ENCODE results near the gene KIF16B.

The KIF16B gene

DNA sequence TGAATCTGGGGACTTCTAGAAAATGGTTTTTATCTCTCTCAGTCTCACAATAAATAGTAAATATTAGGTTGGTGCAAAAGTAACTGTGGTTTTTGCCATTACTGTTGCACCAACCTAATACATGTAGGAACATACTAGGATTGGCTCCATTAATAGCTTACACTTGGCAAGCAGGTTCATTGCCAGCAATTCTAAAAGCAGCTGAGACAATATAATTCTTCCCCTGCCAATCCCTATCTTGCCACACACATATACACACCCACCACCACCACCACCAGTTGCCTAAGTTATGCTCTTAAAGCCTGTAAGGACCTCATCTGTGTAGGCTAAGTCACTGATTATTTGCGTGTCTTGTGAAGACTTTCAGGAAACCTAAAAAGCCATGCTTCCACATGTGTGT lies 145.1 kb downstream of the KIF16B start:
- DNase-seq (ENCODE audit: low read depth) = no peak

DNA sequence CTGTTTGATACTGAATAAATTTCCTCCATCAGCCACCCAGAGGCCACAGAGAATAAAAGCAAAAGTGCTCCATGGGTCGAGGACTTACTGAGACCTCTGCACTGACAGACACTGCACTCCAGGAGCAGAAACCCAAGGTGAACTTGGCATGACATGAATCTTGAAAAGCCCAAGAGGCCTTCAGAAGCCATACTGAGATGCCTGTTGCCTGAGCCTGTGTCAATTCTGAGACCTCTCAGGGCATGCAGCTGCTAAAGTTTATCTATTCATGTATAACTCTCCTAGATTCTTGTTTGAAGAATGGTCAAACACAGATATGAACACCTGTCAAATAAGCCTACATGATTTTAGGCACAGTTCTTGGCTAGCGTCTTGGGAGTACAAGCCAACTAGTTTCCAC lies 145.7 kb downstream of the KIF16B start:
- no peak for DNase-seq (ENCODE audit: low read depth)

DNA sequence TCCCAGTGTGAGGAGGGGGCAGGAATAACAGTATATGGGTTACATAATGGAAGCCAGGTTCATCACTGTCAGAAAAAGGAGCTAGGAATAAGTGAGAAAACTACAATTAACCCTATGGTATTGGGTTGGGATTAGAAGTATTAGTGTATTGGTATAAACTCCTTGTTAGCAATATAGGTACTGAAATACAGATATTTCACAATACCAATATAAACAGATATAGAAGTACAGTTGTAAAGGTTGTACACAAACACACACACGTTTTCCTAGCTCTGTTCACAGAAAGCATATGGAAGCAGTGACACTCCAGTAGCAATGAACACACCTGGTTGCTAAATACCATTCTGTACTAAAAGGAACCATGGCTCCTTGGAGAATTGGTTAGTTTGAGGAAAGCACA lies 148.5 kb downstream of the KIF16B start:
- no peak for DNase-seq (ENCODE audit: low read depth)

DNA sequence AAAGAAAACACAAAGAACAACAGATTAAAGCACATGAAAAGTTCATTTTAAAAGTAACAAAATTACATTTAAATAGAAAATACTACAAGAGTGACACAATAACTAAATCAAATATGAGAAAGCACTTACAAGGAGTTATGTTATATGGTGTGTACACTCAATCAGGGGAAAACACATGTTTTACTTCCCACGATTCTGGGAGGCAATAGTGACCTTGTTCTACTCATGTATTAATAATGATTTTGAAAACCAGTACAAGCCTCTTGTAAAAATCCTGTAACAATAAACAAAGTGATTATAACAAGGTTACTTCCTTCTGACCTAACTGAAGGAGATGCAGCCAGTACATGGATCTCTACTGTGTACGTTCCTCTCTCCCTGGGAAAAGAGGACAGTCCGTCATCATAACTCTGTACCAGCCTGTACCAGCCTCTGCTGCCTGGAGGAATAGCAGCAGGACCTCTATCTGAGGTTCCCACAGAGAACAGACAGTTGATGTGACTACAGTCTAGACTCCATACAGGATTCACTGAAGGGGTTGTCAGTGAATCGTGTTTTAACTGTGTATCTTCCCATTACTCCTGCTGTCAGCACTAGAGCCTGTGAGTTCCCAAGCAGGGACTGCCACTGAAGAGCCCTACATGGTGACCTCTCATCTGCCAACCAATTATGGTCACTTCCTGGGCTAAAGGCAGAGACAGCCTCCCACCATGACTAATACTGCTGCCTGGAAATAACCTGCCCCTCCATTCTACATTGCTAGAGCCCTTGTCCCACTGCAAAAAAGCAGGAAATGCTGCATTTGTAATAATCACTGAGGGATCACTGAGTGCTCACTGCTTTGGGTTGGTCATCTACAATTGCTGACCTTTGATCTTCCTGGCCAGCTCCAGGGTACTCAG lies 149.7 kb downstream of the KIF16B start:
- DNase-seq (ENCODE audit: low read depth) = peak; percentile 69

DNA sequence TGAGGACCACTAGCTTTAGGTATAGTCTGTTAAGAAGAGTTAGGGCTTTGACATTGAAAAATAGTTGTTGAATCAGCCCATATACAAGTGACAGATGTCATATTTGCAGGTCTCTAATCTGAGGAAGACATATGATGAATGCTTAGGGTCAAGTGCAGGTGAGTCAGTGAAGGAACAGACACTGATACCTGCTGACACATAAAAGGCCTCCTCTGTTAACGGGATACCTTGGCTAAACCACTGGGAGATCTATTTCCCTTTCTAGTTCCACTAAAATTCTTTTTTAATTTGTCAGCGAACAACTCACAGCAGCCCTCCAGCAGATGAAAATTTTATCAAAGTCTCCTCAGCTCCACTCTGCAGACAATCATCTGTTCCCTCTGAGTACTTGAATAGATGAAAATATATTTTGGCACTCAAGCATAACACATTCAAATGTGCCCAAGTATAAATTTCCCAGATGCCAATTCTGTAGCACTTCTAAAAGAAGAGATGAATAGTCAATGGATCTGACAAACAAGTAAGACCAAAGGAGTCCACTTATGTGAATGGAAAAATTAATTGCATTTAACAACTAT lies 154.0 kb downstream of the KIF16B start:
- DNase-seq (ENCODE audit: low read depth) = no peak

DNA sequence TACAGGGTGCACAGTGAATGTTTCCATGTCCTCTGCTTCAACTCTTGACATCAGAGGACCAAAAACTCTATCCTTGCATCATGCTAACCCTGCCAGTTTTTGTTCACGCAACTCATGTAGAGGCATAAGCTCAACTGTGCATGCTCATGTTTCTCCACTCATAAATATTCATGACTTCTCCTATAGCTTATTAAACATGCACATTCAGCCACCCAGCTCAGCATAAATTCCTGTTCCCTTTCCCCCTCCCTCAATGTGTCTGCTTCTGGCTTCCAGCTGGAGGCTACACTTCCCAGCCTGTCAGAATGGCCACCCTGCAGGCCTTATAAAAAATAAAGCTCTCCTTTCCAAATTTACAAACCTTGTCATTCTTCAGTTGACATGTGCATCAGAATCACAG lies 154.6 kb downstream of the KIF16B start:
- DNase-seq (ENCODE audit: low read depth) = no peak

DNA sequence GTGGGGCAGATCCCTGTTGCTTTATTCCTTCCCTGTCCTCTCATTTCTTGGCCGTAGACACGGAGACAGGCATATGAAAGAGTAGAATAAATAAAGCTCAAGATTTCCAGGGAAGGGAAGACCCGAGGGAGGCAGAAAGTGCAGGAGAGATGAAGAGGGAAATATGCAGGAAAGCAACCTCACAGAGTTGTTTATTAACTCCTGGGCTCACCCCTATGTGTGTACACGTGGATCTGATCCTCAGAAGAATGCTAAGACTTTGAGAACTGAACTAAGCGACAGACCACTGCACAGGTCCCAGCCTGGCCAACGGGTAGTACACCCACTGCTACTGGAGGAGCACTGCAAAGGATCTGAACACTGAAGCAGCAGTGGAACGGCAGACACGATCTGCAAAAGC lies 156.2 kb downstream of the KIF16B start:
- DNase-seq (ENCODE audit: low read depth) = no peak

DNA sequence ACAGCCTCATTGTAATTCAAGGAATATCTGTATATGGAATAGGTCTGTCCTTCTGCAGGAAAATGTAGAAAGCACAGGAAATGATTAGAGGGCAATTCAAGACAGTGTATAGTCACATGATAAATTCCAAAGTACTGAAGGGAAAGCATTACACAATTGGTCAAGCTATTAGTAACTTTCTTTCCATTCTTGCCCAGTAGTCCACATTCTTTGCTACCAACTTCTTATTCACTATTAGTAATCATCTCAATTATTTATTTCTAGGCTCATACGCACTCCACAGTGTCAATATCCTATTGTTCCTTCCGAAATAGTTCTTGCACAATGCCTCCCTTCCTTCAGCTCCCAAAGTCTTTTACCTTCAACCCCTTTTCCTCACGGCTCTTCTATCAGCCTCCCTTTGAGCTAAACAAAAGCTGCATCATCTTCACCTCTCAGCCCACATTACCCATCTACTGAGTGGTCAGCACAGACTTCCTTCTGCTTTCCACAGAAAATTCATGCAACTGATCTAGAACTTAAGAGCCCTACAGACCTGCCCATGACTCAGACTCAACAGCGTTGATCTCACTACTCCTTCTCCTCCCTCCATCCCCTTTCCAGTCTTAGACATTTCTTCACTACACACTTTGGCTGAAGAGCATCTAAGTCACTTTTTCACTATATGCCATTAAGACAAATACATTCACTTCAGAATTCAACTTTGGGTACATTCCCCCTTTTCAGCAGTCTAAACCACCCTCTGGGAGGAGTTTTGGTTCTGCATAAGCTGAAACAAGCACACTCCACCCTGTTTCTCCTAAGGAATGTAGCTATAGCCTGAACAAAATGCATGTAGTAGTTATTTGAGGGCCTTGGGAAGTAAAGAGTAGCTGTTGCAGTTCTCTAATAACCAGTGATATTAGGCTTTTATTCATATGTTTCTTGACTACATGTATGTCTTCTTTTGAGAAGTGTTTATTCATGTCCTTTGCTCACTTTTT lies 157.9 kb downstream of the KIF16B start:
- peak; percentile 30 for DNase-seq (ENCODE audit: low read depth)

DNA sequence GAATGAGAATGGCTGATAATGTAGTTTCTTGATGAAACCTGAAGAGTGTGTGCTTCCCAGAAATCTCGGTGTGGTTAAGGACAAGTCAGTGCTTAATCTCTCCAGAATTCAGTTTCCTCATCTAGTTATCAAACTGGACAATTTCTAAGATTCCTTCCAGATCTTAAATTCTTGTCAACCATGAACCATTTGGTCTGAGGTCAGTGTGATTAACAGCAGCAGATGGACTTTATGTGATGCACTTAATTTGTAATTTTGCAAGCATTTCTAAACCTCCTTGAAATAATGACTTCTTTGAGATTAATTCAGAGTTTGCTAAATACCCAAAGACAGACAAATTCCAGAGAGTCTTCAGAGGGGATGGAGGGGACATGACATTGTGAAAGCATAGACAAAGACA lies 160.3 kb downstream of the KIF16B start:
- peak; percentile 1 for DNase-seq (ENCODE audit: low read depth)

DNA sequence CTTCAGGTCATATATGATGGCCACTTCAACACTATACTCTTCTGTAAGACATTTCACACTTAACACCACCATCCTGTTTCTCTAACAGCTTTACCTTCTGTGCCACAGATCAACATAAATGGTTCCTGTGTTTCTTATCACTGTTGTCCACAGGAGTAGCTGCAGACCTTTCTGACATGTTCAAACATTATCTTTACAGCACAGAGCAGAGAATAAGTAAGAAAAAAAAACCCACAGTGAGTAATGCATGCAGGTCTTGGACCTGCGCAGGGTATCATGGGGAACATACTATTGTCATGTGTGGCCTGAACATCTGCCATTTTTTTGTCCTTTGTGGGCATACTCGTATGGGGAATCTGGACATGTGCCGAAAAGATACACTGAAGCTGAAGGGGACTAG lies 161.9 kb downstream of the KIF16B start:
- no peak for DNase-seq (ENCODE audit: low read depth)

DNA sequence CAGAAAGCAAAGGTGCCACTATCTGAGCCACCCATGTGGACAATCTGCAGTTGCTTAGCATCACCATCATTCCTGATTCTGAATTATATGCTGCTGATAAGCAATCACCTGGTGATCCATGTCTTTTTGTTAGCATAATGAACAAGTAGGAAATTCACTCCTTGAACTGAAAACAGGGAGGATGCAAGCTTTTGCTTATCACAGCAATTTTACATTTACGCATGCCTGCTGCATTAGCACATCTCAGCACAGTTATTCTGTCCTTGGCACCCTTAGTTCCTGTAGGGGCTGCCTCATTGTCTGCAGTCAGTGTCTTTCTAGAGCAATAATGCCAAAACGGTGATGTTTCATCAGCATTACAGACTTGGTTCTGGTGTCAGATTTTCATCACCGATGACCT lies 162.6 kb downstream of the KIF16B start:
- no peak for DNase-seq (ENCODE audit: low read depth)

DNA sequence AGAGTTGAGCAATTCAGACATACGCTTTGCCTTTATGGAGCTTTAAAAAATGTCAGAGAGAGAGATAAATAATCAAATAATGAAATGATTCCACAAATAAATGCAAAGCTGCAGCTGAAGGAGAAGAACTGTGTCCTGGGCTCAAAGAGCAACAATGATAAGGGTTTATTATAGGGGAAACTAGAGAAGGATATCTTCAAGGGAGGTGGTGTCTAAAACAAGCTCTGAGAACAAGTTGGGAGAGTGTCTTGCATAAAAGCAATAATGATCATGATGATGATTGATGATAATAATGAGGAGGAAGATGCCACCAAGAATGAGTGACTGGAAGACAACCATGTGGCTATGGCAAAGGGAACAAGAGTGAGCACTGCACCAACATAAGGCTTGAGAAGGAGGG lies 164.3 kb downstream of the KIF16B start:
- DNase-seq (ENCODE audit: low read depth) = no peak

DNA sequence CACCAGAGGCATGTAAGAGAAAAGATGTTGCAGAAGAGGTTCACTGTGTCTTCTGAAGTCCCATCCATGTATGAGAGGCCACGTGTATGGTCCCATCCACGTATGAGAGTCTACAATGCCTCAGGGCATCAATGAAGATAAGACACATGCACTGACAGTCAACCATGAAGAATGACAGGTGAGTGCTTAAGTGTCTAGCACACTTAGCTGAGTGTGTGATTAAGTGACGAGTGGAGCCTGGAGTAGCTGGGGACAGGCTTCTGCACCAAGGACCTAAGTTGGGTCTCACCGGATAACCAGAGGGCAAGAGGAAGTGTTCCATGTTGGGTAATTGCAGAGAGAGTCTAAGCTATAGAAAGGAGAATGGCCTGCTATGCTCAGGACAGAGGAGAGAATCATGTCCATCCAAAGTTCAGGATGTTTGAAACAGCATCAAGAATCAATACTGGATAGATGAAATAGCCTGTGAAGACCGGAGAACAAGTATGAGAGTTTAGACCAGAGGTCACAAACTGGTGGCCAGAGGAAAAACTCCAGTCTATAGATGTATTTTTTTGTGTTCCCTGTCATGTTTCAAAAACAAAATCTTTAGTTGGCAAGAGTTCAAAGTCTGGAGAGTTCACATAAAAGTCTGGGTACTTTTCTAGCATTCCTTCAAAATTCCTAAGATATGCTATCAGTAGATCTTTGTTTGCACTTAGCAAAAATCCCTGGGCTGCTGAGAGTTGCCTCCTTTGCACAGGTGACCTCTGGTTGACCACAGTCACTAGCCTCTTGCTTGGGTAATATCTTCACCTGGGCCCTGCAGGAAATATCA lies 165.8 kb downstream of the KIF16B start:
- peak; percentile 14 for DNase-seq (ENCODE audit: low read depth)

DNA sequence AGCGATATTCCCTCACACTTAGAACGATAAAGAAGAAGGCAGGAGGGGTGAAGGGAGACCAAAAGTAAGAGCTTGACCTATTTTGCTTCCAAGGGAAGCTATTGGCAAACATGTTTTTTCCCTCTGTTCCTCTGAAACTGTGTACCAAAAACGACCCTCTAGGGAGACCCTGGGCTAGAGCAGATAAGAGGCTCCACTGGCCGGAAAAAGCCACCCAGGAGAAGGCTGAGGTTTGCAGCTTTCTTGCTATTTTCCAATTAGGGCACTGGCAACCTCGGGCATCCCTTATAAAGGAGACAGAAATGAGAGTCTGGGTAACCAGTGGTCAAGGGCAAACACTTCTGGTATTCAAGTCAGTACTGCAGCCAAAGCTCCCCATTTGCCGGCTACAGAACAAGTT lies 168.0 kb downstream of the KIF16B start:
- DNase-seq (ENCODE audit: low read depth) = no peak

DNA sequence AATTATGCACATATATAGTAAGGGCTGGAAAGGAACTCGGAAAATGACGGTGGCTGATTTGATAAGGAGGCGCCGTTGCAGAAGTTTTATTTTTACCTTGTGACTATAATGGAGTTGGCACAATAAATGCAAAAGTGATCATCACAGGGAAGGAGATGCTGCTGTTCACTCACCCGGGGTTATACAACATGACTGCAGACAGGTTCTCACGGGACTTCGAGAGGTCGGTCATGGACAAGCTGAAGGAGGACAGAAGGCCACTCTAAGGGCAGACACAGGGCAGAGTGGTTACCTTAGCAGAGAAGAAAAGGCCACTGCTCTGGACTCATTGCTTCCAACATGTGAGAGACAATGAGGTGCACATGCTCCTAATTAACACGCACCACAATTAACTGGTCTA lies 168.6 kb downstream of the KIF16B start:
- DNase-seq (ENCODE audit: low read depth) = no peak

DNA sequence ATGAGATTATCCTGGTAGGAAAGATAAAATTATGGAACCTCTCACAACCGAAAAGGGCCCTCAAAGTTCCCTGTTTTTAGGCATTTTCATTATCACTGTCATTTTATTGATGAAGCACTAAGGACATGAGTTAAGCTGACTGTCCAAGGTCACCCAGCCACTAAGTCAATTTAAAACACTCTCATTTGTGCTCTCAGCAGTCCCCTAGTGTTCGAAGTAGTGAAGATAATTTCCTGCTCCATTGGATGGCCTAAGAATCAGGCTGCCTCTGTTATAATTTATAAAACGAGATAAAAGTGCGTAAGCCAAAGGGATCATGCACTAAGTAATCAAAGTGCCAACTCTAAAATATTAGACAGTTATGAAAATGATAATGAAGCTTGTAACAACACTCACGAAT lies 169.1 kb downstream of the KIF16B start:
- no peak for DNase-seq (ENCODE audit: low read depth)

DNA sequence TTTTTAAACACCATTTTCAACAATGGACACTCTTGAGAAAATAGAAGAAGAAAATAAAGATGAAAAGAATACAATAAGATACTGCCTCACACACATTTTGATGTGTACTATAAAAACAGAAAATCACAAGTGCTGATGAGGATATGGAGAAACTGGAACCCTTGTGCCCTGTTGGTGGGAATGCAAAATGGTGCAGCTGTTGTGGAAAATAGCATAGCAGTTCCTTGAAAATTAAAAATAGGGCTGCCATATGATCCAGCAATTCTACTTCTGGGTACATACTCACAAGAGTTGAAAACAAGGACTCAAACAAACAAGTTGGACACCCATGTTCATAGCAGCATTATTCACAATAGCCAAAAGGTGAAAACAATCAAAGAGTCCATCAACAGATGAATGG lies 173.0 kb downstream of the KIF16B start:
- DNase-seq (ENCODE audit: low read depth) = no peak

DNA sequence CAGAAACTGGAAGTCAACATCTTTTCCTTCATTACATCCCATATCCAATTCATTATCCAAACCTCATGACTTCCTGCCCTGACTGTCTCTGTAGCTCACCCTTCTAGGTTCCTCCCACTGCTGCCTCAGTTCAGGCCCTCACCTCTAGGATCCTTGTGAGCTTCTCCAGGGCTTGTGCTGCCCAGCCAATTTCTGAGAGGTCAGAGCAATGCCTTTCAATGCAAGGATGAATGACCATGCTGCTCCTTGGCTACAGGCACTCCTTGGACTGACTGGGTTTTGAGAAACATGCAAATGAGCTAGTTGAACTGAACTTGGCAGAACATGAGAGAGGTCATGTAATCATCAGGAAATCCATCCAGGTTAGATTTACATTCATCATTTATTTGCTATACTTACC lies 173.4 kb downstream of the KIF16B start:
- no peak for DNase-seq (ENCODE audit: low read depth)

DNA sequence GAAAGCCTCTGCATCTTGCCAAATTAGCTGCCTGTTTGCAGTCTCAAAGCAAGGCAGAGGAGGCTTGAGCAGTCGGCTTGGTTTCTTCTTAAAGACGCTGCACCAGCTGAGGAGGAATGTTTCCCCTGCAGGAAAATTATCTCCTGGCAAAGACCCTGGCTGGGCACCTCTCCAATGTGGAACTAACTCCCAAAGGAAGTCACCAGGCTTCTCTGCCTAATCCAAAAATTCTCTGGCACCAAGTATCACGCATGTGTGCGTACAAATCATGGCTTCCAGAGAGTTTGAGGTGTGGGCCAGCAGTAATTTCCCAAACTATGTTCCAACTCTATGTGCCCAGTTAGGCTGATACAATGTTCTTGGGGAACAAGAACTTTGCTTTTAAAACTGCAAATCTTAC lies 176.2 kb downstream of the KIF16B start:
- DNase-seq (ENCODE audit: low read depth) = peak; percentile 22

DNA sequence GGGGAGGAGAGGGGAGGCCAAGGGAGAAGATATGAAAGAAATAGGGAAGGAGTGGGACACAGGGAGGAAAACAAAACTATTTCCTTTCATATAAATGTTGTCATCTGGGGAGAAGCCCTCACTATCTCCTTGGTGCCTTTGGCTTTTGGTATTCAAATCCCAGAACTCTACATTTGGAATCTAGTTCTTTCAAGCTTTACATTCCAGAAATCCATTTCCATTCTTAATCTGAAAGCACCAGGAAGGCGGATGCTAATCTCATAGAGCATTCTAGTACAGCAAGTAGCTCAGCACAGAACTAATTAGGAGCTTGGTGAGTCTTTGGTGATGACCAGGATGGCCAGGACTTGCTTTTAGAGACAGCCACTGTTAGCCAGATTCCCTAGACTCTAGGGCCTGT lies 177.9 kb downstream of the KIF16B start:
- DNase-seq (ENCODE audit: low read depth) = no peak

DNA sequence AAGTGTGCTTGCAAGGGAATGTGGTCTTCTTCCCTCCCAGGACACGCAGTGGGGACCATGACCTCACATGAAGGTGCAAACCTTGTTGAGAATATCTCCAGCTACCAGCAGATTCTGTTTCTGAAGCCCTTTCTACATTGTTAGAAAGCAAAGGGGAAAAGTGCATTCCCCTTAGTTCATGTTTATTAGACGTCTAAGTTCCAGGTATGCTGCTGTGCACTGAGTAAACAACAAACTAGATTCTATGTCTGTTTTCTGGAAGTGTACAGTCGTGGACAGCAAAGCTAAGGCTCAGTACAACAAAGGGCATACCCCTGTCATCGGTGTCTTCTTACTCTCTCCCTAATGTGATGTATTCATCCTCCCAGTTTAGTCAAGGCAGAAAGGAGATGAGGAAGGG lies 178.5 kb downstream of the KIF16B start:
- DNase-seq (ENCODE audit: low read depth) = no peak

DNA sequence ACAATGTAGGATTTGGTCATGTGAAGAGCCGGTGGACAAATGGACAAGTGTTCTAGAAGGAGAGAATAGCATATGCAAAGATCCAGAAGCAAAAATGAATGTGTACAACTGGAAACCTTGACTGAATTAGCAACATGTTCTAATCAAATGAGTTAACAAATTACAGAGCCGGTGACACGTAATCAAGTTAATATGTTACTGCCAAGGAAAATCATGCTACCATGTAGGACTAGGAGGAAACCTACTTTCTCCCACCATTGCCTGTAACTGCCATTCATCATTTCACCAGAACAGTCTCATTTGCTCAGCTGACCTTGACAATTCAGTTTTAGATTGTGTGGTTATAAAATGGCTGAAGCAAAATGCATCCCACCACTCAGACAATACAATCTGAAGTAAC lies 179.4 kb downstream of the KIF16B start:
- no peak for DNase-seq (ENCODE audit: low read depth)

Measured in EH (cell line).